COLO829 (cell line): ENCODE results near the gene SOX6.
"Not testable (repeated sequence)": the region's sequence is repeated elsewhere in the genome, so short reads cannot be mapped to it uniquely, and the experiment has no call there.

Experiments
- DNase-seq: peaks from one replicate; pipeline ENCODE4 v3.0.0; 2012; ENCODE audit warnings: low spot score

The SOX6 gene

DNA sequence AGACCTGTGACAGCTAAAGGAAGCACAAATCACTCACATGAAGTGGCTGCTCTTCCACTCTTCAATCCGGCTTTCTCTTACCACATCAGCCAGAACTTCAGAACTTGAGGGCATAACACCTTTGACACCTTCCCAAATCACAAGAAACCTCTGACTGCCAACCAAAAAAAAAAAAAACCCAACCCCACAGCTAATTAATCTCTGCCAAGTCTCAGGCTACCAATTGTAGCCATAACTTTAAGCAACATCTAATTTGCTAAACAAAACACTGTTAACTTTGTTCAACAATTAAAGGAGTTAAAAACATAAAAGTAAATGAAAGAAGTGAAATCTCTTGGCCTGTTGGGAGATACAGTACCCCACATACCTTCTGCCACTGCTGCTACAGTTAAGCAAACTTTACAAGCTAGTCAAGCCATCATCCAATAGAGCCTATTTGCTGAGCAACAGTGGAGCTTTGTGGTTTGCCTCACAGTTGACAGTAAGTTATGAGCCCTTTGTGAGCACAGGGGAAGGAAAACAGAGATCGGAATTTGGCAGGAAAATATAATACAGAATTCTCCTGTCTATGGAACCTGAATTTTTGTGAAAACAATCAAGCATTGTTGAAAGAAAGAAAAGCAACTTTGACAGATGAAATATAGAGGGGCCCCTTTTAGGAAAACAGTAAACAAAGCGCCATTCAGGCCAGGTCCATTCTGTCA, at the start of gene SOX6:
Gene SOX6 (minus strand): TSS at position 490 of the 704 bp plus-strand sequence. CDS start 15,298 bp downstream, outside the sequence.
- peak; percentile 48 for DNase-seq

DNA sequence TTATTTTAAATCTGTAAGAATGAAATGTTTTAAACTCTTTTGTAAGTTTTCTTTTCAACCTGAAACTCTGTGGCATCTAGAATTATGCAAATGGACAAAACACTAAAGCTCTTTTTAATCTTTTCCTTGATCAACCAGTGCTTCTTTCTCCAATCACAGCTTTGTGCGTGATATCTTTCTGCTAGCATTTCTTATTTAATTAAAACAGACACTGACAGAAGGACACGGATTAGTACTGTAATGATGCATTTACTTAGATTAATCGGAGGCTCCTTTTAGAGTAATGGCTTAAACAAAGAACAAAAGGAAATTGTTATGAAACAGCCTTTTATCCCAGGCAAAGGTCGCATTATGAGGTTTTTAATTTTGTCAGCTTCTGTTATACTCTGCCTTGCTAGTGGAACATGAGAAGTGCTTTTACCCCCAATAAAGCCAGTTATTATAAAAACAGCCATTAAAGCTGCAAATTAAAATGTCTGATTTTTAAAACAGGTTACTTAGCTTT, 48.5 kb upstream of the SOX6 start:
- peak; percentile 39 for DNase-seq

DNA sequence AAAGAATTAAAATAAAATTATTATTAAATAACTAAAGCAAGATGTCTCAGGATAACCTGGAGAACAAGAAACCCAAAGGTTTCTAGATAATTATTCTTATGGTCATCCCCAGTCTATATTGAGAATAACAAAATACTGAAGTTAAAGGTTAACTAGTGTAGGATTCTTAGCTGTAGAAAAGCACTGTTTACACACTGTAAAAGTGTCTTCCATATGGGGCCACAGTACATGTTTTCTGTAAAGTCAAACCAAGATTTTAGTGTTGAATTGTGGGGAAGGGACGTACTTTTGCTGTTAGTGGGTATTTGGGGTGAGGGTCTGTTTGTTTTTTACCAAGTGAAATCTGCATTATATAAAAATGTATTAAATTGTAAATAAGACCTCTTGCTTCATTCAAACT, 47.5 kb upstream of the SOX6 start:
- no peak for DNase-seq

DNA sequence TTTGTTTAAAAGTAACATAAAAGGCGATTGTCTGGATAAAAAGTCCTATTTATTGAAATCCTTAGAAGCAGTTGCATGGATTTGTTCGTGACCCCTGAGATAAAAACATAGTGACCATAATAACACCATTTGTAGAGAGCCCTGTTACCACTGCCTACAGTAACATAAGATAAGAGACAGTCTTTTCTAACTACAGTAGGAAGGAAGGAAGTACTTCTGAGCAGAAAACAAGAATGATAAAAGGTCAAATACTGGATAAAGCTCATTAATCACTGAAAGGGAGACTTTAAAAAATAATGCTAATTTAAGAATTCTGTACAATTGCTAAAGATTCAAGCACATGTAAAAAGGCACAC, 47.1 kb upstream of the SOX6 start:
- DNase-seq = peak; percentile 50

DNA sequence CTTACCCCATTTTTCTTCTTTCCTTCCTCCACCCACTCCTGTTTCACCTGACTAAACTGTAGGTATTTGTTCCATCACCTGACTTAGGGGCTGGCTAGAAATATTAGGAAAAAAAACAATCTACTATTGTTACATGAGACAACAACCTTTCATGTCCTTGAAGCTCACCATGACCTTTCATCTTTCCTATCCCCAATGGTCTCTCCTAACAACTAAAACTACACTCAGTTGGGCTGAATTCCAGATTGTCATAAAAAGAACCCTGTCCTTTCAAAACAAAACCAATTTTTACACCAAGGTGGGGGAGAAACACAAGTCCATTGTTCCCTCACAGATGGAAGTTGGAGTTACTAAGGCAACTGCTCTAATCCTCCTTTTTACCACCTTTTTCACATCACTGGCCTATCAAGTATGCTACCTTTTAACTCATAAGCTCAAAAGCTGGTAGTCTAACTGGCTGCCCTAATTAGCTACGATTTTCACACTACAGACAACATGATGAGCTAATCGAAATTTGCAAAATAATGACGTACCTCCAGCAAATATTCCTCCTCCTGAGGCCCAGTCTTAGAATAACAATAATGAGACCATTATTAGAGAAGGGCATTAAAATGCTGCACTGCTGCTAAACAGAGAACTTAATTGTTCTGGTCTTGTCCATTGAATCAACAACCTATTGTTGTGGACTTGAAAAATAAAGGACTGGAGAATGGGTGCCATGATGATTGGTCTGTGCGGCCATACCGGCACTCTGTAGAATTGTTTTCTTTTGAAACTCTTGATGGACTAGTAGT, 46.5 kb upstream of the SOX6 start:
- DNase-seq = peak; percentile 75

DNA sequence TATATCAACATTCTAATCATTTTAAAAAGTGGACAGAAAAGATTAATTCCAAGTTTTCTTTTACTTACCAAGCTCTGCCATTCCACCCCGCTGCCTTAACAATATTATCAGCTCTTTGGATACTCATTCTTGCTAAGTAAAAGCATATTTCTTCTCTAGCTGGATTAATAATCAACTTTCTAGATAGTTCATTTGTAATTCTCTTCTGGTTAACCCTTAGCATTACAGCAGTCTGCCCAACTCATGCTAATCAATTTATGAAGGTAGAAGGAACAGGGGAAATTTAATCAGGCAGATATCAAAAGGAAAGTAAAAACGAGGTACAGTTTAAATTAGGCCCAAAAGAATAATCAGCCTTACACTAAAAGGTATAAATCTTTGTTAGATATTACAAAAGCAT, 41.0 kb upstream of the SOX6 start:
- no peak for DNase-seq

DNA sequence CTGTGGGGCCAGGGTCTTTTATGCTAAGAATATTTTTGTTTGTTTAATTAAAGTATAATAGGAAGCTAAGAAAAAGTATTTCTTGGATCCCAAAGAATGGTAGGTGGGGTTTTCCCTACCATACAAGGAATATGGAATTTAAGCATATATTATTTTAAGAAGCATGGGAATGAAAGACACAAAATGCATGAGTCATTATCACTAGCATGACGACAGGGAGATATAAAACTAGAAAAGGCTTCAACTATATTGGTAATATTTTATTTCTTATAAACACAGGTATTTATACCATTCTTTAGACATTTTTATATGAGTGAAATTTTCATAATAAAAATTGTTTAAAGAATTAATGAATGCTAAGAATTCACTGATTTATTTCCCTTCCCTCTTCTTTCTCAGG, 39.3 kb upstream of the SOX6 start:
- DNase-seq = no peak

DNA sequence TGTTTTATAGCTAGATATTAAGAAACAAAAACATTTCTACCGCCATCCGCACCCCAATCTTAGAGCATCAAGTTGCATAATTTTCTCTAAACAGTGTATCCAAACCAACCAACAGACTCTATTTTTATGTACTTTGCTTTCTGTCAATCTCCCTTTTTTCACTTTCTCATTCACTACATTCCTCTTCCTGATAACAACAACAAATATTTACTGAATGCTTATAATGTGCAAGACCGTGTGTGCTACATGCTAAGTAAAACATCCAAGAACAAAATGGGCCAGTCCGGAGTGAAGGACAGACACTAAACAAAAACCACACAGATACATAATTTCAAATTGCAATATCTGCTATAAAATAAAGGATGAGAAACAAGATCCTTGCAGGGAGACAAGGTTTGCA, 38.6 kb upstream of the SOX6 start:
- no peak for DNase-seq

DNA sequence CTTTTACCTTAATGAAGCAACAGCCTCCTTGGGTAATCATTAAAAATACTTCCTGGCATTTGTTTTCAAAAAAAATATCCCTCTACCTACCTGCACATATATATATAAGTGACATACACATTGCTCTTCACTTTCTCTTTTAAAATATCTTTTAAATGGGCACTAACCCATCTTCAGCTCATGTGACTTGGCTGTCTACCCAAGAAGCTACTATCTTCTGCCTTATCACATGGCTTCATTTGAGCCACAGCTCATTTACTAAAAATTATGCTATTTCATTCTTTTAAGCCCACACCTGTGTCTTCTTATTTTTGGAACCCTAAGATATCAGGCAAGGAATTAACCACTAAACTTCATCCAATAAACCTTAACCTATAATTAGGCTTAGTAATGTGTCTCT, 37.0 kb upstream of the SOX6 start:
- no peak for DNase-seq

DNA sequence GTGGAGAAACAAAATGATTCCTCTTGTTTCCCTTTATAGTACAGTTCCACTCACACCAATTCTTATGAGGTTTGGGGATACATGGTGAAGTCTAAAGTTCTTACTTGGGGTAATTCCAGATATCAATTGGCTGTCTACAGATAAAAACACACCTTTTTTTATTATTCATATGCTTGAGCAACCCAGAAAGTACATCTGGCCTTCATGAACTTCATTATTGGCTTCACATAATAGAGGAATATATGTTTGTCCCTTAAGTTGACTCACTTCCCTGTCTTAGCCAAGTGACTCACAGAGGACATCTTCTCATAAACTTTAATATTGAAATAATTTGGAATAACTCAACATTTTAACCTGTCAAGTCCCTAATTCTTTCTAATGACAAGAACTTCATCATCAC, 36.3 kb upstream of the SOX6 start:
- no peak for DNase-seq

DNA sequence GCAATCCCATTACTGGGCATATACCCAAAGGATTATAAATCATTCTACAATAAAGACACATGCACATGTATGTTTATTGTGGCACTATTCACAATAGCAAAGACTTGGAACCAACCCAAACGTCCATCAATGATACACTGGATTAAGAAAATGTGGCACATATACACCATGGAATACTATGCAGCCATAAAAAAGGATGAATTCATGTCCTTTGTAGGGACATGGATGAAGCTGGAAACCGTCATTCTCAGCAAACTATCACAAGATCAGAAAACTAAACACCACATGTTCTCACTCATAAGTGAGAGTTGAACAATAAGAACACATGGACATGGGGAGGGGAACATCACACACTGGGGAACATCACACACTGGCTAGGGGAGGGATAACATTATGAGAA, 34.5 kb upstream of the SOX6 start:
- not testable (repeated sequence) for DNase-seq

DNA sequence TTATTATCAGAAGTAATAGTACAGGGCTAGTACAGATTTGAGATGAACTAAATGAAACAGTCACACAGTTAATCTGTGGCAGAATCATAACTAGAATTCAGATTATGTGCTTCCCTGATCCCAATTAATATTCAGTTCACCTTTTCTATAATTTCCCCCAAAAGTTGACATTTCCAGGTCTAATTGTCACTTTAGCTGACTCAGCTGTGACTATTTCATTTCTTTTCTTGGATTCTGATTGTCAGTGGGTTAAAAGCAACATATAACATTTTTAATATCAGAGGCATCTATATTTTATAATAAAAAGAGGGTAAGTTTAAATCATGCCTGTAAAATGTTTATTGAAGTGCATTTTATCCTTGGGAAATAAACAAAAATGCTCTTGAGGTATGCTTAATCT, 28.8 kb upstream of the SOX6 start:
- DNase-seq = no peak

DNA sequence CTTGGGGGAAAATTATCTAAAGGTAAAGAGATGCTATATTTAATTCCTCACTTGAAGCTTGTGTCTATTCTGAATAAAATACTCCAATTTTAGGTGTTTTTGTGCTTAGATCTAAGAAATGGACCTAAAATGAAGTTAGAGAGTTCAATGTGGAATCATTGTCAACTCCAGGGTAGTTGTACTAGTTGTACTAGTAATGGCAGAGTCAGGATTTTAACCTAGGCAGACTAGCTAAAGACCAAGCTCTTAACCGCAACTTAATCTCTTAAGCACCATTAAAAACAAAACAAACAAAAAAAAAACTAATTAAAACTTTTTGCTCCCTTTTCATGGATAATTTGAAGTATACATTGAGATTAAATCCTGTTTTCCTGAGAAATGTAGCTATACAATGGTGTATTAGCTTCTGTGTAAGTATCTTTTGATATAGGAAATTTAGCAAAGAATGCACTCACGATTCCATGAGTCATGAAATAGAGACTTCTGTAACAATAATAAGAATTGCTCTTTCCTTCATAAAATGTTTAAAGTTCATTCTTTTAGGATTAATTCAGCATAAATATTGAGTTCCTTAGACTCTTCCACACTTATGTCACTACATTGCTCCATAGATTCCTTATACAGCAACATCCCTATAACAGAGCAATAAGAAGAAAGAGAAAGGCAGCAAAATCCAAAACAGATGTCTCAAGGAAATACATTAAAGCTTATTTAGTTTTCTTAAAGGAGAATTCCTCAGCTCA, 26.5 kb upstream of the SOX6 start:
- DNase-seq = no peak

DNA sequence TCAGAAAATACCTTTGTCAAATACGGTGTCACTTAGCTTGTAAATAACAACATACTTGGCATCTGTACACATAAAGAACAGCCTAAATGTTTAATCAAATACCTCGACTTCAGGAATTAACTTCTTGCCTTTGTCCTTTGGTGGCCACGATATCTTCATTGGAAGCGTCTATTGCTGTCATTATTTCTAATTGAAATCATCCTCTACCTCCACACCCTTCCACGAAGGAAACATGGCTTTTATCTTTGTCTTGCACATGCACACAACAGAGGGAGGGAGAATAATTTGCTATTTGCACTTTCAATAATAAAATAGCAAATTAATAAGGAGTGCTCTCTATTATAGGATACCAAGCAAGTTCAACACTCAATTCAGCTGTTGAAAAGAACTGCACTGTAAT, 25.8 kb upstream of the SOX6 start:
- no peak for DNase-seq

DNA sequence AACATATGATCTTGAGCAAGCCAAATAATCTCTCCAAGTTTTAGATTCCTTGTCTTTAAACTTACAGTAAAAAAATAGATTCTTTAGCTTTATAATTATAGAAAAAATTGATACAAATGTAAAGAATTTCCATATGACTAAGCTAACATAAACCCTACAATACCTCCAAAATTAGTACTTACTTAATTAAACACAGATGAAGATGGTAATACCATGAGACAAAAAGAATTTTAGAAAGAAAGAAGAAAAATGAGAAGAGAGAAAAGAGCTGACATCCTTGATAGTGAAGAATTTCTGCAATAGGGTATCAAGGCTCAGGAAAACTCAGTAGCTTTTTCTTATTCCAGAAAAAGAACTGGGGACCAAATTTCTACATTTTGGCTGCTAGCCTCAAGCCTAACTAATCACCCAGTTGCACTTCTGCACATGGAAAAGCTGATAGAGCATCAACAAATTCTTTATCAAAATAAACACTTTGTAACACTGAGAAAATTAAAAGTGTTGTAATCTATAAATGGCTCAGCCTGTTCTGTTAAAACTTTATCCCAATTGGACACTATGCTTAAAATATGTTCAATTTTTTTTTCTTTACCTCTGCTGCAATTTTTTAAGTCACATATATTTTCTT, 24.7 kb upstream of the SOX6 start:
- DNase-seq = no peak

DNA sequence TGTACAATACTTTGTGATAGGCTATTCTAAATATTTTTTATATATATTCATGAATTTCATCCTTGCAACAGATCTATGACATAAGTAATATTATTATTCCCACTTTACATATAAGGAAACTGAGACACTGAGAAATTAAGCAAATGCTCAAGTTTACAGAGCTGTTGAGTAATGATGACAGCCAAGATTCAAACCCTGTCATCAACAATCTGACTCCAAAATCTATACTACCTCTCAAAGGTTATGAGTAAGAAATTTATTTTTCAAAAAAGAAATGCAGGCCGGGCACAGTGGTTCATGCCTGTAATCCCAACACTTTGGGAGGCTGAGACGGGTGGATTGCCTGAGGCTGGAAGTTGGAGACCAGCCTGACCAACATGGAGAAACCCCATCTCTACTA, 22.6 kb upstream of the SOX6 start:
- DNase-seq = no peak

DNA sequence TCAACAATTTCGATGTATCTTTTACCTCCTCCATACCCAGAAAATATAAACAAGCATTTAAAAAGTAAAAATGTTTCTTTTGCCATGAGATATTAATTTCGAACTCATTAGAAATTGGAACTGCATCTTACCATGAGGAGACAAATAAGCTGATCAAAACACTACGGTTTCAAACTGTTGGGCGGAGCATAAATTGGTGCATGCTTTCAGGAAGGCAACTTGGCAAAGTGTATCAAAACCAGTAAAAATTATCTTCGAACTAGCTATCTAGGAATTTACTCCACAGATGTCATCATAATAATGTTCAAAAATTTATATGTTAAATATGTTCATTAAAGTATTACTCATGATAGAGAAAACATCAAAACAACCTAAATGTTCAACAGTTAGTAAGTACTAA, 21.4 kb upstream of the SOX6 start:
- DNase-seq = no peak

DNA sequence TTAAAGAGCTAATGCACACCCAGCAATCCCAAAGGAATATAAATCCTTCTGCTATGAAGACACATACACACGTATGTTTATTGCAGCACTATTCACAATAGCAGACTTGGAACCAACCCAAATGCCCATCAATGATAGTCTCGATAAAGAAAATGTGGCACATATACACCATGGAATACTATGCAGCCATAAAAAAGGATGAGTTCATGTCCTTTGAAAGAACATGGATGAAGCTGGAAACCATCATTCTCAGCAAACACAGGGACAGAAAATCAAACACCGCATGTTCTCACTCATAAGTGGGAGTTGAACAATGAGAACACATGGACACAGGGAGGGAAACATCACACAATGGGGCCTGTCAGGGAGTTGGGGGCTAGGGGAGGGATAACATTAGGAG, 19.3 kb upstream of the SOX6 start:
- DNase-seq = not testable (repeated sequence)

DNA sequence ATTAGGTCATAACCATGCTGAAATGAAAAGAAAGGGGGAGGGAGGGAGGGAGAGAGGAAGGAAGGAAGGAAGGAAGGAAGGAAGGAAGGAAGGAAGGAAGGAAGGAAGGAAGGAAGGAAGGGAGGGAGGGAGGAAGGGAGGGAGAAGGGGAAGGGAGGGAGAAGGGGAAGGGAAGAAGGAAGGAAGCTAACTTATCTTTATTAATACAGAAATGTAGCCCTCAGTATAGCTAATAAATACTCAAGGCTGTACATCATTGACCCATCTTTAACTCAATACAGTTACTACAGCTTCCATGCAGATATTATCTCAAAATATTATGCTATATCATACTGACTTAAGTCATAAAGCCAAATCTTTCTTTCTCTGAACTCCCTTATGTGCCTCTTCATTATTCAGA, 17.4 kb upstream of the SOX6 start:
- DNase-seq = no peak

DNA sequence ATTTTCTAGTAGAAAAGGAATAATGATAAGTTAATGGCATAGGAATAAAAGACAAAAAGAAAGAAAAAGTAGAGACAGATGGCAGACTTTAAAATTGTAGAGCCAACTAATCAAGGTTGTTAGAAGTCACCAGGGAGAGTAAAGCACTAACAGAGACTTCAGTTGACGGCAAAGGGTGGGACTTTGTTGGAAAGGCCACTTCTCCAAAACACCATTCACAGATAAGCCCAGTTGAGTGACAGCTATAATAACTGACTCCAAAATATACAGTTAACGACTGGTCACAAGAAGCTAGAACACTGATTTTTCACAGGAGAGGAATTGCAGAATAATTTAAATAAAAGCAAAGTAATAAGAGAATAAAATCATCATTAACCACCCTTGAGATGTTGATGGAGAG, 16.0 kb upstream of the SOX6 start:
- no peak for DNase-seq

DNA sequence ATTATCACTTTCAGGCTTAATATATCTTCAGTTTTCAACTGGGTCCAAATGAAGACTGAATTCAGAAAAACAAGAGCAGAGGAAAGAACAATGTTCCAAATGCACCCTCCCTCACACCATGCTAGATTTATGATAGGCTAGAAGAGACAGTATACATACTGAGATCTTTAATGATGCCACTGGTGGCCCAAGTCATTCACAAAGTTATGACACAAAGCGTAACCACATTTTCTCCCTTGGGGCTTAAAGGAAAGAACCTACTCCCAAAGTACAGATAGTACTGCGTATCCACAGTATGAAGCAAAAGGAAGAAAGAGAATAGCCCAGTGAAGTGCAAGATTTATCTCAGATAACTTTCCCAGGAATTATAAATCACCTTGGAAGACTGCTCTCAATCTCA, 10.9 kb upstream of the SOX6 start:
- no peak for DNase-seq

DNA sequence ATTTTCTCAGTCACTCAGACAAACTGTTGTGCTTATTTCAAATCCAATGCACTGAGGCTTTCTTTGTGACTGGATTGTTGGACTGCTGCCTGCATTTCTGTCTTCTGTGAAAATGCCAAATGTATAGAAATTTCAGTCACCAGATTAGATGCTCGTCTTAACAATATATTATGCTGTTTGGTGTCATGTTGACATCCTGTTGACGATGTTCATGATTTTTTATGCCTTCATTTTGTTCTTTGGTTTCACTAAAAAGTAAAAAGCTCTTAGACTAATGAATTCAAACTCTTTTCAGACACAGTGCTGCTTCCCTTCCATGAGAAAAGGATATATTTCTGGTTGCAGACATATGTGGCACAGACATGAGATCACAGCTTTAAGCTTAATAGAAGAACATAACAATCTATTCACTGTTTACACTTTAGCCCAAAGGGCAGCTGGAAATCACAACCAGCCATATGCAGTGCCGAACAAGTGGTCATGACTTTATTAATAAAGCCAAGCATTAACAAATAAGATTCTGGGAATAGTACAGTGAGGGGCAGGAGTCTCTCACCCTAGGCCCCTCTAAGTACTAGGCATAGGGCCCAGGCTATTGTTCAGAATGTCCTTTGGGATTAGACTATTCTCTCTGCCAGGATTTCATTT, 9.4 kb upstream of the SOX6 start:
- peak; percentile 56 for DNase-seq
